ENCODE measurements around the gene GCSAM.
"Not testable (repeated sequence)": the region's sequence is repeated elsewhere in the genome, so short reads cannot be mapped to it uniquely, and the experiment has no call there.

GCSAM gene

DNA sequence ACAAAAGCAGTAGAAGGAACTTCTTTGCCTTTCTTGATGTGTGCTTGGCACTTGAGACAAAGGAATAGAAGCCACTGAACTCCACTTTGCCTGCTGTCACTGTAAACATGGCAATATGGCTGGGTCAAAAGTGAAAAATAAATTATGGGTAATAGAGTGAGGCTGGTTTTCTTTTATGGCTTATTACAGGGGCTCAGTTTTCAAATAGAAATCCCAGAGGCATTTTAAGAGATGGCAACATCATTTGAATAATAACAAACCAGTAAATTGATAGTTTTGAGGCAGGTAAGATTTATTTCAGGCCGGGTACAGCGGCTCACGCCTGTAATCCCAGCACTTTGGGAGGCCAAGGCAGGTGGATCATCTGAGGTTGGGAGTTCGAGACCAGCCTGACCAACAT is 44.1 kb downstream of the GCSAM start:
- Histone ChIP-seq H3K4me1 (ENCODE audit: insufficient read depth, low read length) (peaks cover 17% of the 10 kb centered on the region), H3K36me3 (ENCODE audit: insufficient read depth, low read length) (no peaks in the 10 kb centered on the region), H3K9me3 (ENCODE audit: low read length) (no peaks in the 10 kb centered on the region), H2AFZ (ENCODE audit: low read depth, low read length) (no peak overlapping the region), H3K27me3 (ENCODE audit: insufficient read depth, low read length) (peaks cover 36% of the 10 kb centered on the region), H3K4me3 (ENCODE audit: low read length) (no peak overlapping the region)

DNA sequence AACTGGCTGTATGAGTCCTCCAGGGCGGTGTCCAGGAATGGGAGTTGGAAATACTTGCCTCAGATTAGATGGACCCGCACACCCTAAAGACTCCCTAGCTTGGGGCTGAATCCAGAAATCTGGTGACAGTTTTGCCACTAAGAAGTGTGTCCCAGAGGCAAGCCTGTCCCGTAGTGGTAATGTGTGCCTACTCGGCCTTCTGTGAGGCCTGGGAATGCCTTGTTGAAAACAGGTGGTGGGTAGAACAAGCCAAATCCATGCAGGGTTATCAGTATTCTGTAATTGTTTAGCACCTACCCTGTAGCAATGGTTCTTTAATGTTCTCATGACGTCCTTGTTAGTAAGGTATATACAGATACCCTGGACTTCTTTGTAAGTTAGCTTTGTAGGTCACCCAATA is 45.3 kb downstream of the GCSAM start:
- no peak overlapping the region for H2AFZ ChIP-seq (ENCODE audit: low read depth, low read length)

DNA sequence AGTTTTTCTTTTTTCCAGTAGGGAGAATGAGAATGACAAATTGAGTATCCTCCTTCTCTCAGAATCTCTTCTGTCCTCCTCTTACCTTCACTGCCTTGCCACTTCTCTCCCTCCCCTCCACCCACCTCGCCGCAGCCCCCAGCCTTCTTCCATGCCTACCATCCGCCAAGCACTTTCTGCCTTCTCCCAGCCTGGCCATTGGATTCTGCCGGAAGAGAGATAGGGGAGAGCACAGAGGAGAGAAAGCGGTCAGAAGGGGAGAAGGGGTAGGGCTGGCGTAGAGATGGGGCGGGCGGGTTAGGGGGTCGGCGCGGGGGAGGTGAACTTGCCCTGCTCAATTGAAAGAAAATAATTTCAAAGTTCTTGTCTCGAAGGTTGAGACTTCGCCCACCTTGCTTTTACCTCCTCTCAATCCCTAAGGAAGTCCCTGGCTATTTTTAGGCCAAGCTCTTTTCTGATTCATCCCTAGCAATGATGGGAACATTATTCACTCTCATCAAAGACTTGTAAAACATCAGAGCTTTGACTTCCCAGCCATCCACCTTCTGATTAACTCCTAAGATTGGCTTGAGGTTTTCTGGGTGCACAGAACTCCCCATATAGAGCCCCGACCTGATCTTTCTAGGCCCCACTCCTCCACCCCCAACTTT is 46.0 kb downstream of the GCSAM start:
- Histone ChIP-seq H3K4me1 (ENCODE audit: insufficient read depth, low read length) (peaks cover 5% of the 10 kb centered on the region), H2AFZ (ENCODE audit: low read depth, low read length) (peak overlapping the region; percentile 60), H3K36me3 (ENCODE audit: insufficient read depth, low read length) (no peaks in the 10 kb centered on the region), H3K4me3 (ENCODE audit: low read length) (peak overlapping the region; percentile 48), H3K27me3 (ENCODE audit: insufficient read depth, low read length) (peaks cover 38% of the 10 kb centered on the region), H3K9me3 (ENCODE audit: low read length) (no peaks in the 10 kb centered on the region)

More for the DNA sequence above, 45.3 kb downstream of the GCSAM start:
- H3K27me3 ChIP-seq (ENCODE audit: insufficient read depth, low read length): peaks cover 38% of the 10 kb centered on the region
- H3K9me3 ChIP-seq (ENCODE audit: low read length): no peaks in the 10 kb centered on the region
- peaks cover 10% of the 10 kb centered on the region for H3K4me1 ChIP-seq (ENCODE audit: insufficient read depth, low read length)
- no peak overlapping the region for H3K4me3 ChIP-seq (ENCODE audit: low read length)
- no peaks in the 10 kb centered on the region for H3K36me3 ChIP-seq (ENCODE audit: insufficient read depth, low read length)

DNA sequence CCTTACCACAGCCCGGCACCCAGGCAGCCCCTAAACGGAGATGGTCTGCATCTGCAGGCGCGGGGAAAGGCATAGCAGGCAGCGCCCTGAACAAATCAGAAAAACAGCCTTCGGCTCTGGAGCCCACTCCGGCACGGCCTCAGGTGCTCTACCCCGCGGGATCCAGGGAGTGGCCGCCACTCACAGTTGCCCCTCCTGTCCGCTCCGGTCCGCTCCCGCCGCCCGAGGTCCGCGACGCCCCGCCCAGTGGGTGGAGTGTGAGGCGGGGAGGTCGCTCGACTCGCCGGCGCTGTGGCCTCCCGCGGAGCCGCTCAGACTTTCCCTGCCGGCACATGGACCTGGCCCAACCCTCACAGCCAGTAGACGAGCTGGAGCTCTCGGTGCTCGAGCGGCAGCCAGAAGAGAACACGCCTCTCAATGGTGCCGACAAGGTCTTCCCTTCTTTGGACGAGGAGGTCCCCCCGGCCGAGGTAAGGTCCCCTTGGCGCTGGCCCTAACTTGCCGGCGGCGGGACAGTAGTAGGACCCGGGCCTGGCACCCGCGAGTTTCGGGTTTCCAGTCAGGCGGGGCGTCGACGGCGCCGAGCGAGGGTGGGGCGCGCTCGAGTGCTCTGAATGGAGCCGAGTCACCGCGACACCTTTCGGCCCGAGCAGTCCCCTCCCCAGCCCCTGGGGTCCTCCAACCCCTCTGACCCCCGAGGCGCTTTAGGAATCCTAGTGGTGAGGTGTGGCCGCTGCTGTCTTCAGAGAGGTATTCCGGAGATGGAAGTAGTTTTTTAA is 46.8 kb downstream of the GCSAM start, which contains the start of gene C3orf52:
C3orf52 (plus strand) TSS at position 314 of the 779 bp plus-strand sequence; CDS start at position 333, 19 bp downstream.
- Histone ChIP-seq H3K27me3 (ENCODE audit: insufficient read depth, low read length) (peaks cover 38% of the 10 kb centered on the region), H3K9me3 (ENCODE audit: low read length) (no peaks in the 10 kb centered on the region), H2AFZ (ENCODE audit: low read depth, low read length) (peak within 1 kb of the TSS; percentile 60), H3K36me3 (ENCODE audit: insufficient read depth, low read length) (no peaks in the 10 kb centered on the region), H3K4me3 (ENCODE audit: low read length) (peak within 1 kb of the TSS; percentile 48), H3K4me1 (ENCODE audit: insufficient read depth, low read length) (peaks cover 5% of the 10 kb centered on the region)

DNA sequence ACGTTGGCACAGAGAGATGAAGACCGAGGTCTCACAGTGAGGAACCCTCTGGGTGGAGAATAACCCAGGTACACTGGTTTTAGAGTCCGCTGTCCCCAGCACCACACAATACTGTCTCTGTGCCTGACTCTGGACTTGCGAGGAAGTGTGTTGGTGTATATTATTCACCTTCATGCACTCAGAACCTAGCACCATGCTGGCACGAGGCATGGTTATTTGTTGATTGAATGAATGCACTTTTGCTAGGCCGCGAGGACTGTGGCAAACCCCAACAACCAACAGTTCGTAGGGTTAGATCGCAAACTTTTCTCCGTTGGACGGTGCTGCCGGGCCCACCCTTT is 47.3 kb downstream of the GCSAM start:
- H3K4me1 ChIP-seq (ENCODE audit: insufficient read depth, low read length): peaks cover 2% of the 10 kb centered on the region
- H3K4me3 ChIP-seq (ENCODE audit: low read length): peak overlapping the region; percentile 48
- no peak overlapping the region for H2AFZ ChIP-seq (ENCODE audit: low read depth, low read length)
- no peaks in the 10 kb centered on the region for H3K36me3 ChIP-seq (ENCODE audit: insufficient read depth, low read length)
- H3K9me3 ChIP-seq (ENCODE audit: low read length): no peaks in the 10 kb centered on the region
- peaks cover 38% of the 10 kb centered on the region for H3K27me3 ChIP-seq (ENCODE audit: insufficient read depth, low read length)

DNA sequence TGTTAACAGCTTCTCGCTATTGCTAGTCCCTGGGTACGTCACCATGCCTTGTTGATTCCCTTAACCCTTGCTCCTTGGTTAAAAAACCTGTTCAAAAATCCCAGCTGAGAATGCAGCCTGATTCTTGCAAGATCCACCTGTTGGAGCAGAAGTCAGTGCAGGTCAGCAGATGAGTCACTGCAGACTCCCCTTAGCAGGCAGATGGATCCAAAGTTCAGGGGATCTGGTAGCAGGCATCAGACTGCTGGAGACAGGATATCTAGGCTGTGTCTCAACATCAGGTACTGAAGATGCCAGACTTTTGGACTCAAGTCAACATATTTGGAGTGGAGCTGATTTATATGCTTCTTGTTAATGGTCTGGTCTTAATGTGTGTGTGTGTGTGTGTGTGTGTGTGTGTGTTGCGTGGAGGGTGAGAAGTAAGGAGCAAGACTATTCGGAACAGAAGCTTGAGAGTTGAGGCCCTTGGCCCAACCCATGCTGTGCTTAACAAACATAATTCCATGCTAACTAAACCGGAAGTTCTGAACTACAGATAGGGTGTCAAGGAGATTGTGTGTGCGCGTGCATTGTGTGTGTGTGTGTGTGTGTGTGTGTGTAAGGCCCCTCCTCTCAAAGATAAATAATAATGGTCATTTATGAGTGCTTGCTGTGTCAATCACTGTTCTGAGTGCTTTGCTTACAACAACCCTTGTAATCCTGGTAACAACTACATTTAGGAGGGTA is 47.9 kb downstream of the GCSAM start:
- H3K4me1 ChIP-seq (ENCODE audit: insufficient read depth, low read length): no peaks in the 10 kb centered on the region
- H3K4me3 ChIP-seq (ENCODE audit: low read length): no peak overlapping the region
- no peak overlapping the region for H2AFZ ChIP-seq (ENCODE audit: low read depth, low read length)
- H3K27me3 ChIP-seq (ENCODE audit: insufficient read depth, low read length): peaks cover 38% of the 10 kb centered on the region
- no peaks in the 10 kb centered on the region for H3K36me3 ChIP-seq (ENCODE audit: insufficient read depth, low read length)
- no peaks in the 10 kb centered on the region for H3K9me3 ChIP-seq (ENCODE audit: low read length)

DNA sequence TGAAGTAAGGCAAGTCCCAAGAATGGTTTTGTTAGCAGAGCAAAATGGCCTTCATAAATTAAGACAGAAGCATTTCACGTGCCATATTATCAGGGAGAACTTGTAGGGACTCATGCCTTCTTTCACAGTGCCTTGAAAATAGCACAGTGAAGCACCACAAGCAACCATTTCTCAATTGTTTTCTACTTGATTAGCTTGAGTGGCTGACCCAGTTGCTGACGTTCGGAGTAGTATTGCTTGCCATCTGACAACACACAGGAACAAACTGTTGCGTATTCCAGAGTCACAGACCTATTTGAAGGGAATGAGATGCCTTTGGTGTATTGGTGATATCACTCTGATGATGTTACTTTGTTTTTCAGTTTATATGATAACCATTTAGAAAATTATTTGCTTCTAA is 49.8 kb downstream of the GCSAM start:
- Histone ChIP-seq H2AFZ (ENCODE audit: low read depth, low read length) (no peak overlapping the region), H3K36me3 (ENCODE audit: insufficient read depth, low read length) (no peaks in the 10 kb centered on the region), H3K27me3 (ENCODE audit: insufficient read depth, low read length) (peaks cover 38% of the 10 kb centered on the region), H3K4me1 (ENCODE audit: insufficient read depth, low read length) (no peaks in the 10 kb centered on the region), H3K4me3 (ENCODE audit: low read length) (no peak overlapping the region), H3K9me3 (ENCODE audit: low read length) (no peaks in the 10 kb centered on the region)

DNA sequence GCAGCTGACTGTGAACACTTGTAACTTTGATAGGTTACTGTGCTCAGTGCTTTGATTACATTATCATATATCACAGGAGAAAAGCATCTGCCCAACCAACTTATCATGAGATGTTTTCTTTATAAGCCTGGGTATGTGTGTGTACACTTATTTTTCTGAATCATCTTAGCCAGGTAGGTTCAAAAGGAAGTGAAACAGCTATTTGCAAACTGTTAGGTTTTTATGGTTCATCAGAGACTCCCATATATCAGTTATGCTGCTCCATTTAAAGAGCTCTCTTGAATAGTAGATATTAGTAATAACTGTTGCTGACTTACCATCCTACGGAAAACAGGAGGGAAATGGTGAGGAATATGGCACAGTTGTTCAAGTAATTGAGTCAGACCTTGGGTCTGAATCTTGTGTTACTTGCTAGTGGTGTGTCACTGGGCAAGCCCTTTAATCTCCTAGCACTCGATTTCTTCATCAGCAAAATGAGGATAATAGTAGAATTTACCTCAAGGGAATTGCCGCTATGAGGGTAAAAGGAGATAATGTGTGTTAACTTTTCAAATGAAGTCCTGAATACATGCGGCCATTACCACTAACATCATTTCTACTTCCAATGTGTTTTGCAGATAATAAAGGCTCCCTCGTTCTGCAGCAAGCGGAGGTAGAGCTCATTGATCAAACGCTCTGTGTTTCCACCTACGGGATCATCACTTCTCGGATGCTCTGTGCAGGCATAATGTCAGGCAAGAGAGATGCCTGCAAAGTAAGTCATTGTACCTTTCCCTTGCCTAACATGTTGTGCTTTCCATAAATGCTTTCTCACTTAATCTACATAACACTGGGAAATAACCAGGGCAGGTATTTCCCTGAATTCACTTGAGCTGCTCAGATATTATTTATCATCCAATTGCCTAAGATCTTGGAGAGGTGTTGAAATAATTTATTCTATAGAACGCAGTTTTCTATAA is 54.6 kb downstream of the GCSAM start:
- Histone ChIP-seq H3K4me3 (ENCODE audit: low read length) (no peak overlapping the region), H3K27me3 (ENCODE audit: insufficient read depth, low read length) (no peaks in the 10 kb centered on the region), H3K9me3 (ENCODE audit: low read length) (no peaks in the 10 kb centered on the region)

DNA sequence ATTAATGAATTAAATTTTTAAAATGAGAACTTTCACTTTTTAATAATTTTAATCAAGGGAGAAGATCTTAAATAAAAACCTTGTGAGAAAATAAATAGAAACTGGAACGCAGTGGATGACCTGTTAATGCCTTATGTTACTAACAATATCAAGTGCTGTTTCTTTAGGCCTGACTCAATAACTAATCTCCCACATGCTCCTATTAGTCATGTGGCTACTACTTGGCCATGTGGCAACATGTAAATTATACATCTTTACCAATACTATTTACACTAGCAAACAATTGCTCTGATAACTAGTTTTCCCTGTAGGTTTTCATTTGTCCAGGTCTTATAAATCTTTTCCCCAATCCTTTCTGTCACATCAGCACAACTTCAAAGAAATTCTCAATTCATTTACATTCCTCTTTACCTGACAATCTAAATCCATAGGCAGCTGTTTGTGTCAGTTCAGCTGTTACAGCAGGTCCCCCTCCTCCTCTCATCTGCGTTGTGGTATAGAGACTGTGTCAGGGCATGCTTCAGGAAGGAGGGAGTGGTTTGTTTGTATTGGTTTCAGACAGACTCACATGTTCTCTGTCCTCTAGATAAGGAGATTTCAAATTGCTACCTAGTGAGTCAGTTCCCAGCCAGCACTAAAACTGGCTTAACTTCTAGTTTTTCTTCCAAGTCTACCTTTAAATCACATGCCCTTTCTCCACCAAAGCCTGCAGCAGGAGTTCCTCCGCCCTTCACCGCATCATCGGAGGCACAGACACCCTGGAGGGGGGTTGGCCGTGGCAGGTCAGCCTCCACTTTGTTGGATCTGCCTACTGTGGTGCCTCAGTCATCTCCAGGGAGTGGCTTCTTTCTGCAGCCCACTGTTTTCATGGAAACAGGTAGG is 58.2 kb downstream of the GCSAM start:
- H3K4me1 ChIP-seq (ENCODE audit: insufficient read depth, low read length): peaks cover 22% of the 10 kb centered on the region
- H2AFZ ChIP-seq (ENCODE audit: low read depth, low read length): no peak overlapping the region
- H3K36me3 ChIP-seq (ENCODE audit: insufficient read depth, low read length): no peaks in the 10 kb centered on the region
- no peaks in the 10 kb centered on the region for H3K9me3 ChIP-seq (ENCODE audit: low read length)
- no peaks in the 10 kb centered on the region for H3K27me3 ChIP-seq (ENCODE audit: insufficient read depth, low read length)
- no peak overlapping the region for H3K4me3 ChIP-seq (ENCODE audit: low read length)

More for the DNA sequence above, 54.6 kb downstream of the GCSAM start:
- Histone ChIP-seq H3K36me3 (ENCODE audit: insufficient read depth, low read length) (no peaks in the 10 kb centered on the region), H3K4me1 (ENCODE audit: insufficient read depth, low read length) (peaks cover 22% of the 10 kb centered on the region), H2AFZ (ENCODE audit: low read depth, low read length) (no peak overlapping the region)

DNA sequence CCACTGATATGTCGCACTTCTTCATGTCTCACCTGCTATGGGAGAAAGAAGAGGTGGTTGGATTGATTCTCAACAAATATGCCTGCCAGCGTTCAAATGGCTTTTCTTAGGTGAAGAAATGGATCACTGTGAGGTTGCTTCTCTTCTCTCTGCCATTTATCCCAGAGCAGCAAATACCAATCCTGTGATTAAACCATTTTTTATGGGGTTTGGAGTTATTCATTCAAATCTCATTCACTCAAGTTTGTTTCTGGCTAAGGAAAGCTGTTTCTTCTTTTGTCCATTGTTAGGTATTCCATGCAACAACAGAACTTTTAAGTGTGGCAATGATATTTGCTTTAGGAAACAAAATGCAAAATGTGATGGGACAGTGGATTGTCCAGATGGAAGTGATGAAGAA is 59.0 kb downstream of the GCSAM start:
- H3K27me3 ChIP-seq (ENCODE audit: insufficient read depth, low read length): no peaks in the 10 kb centered on the region
- no peaks in the 10 kb centered on the region for H3K36me3 ChIP-seq (ENCODE audit: insufficient read depth, low read length)
- H3K4me3 ChIP-seq (ENCODE audit: low read length): no peak overlapping the region
- H2AFZ ChIP-seq (ENCODE audit: low read depth, low read length): no peak overlapping the region
- H3K9me3 ChIP-seq (ENCODE audit: low read length): no peaks in the 10 kb centered on the region
- peaks cover 22% of the 10 kb centered on the region for H3K4me1 ChIP-seq (ENCODE audit: insufficient read depth, low read length)

DNA sequence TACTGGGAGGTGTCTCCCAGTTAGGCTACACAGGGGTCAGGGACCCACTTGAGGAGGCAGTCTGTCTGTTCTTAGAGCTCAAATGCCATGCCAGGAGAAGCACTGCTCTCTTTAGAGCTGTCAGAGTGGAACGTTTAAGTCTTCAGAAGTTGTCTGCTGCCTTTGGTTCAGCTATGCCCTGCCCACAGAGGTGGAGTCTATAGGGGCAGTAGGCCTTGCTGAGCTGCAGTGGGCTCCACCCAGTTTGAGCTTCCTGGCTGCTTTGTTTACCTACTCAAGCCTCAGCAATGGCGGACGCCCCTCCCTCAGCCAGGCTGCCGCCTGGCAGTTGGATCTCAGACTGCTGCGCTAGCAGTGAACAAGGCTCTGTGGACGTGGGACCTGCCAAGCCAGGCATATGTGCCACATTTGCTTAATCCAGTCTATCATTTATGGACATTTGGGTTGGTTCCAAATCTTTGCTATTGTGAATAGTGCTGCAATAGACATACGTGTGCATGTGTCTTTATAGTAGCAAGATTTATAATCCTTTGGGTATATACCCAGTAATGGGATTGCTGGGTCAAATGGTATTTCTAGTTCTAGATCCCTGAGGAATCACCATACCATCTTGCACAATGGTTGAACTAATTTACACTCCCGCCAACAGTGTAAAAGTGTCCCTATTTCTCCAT is 60.5 kb downstream of the GCSAM start:
- H2AFZ ChIP-seq (ENCODE audit: low read depth, low read length); H3K9me3 ChIP-seq (ENCODE audit: low read length); H3K27me3 ChIP-seq (ENCODE audit: insufficient read depth, low read length); H3K36me3 ChIP-seq (ENCODE audit: insufficient read depth, low read length); H3K4me3 ChIP-seq (ENCODE audit: low read length): not testable (repeated sequence)
- peaks cover 22% of the 10 kb centered on the region for H3K4me1 ChIP-seq (ENCODE audit: insufficient read depth, low read length)
